Measurements from ENCODE around the gene CHD1L.
"Not testable (repeated sequence)": the region's sequence is repeated elsewhere in the genome, so short reads cannot be mapped to it uniquely, and the experiment has no call there.

CHD1L gene

DNA sequence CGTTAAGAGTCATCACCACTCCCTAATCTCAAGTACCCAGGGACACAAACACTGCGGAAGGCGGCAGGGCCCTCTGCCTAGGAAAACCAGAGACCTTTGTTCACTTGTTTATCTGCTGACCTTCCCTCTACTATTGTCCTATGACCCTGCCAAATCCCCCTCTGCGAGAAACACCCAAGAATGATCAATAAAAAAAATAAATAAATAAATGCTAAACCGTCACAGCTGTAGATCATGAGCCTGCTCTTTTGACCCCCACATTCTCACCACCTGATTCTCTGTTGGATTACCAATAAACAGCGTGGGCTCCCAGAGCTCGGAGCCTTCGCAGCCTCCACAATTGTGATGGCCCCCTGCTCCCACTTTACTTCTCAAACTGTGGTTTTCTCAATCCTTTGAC is 8.6 kb upstream of the CHD1L start:
- DNase-seq (ENCODE audit: low read depth) = not testable (repeated sequence)

DNA sequence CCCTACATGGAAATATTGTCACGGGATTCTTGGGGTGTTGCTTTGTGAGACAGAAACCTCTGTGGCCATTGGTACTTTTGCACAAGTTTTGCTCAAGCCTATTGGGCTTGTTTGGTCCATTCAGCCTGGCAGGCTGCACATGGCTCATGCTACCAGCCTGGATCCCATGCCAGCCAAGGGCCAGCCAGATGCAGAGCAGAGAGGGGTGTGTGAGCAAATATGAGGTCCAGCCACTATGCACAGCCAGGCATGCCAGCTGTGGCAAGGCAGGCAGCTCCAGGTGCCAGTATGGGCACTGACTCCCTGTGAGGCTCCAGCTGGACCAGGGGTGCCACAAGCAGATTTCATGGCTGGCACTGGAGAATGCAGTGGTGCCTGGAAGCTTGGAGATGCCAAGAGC is 6.7 kb upstream of the CHD1L start:
- DNase-seq (ENCODE audit: low read depth) = no peak

DNA sequence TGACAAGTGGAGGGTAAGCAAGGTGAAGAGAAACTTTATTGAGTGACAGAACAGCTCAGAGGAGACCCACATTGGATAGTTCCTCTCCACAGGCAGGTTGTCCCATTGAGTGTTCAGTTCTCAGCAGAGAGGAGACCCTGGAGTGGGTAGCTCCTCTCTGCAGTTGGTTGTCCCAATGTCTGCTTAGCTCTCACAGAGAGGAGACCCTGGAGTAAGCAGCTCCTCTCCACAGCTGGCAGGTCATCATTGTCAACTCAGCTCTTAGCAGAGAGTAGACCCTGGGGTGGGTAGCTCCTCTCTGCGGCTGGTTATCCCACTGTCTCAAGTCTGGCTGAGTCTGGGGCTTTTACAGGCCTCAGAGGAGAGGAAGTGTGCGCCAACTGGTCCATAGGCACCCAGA is 6.0 kb upstream of the CHD1L start:
- DNase-seq (ENCODE audit: low read depth) = no peak

DNA sequence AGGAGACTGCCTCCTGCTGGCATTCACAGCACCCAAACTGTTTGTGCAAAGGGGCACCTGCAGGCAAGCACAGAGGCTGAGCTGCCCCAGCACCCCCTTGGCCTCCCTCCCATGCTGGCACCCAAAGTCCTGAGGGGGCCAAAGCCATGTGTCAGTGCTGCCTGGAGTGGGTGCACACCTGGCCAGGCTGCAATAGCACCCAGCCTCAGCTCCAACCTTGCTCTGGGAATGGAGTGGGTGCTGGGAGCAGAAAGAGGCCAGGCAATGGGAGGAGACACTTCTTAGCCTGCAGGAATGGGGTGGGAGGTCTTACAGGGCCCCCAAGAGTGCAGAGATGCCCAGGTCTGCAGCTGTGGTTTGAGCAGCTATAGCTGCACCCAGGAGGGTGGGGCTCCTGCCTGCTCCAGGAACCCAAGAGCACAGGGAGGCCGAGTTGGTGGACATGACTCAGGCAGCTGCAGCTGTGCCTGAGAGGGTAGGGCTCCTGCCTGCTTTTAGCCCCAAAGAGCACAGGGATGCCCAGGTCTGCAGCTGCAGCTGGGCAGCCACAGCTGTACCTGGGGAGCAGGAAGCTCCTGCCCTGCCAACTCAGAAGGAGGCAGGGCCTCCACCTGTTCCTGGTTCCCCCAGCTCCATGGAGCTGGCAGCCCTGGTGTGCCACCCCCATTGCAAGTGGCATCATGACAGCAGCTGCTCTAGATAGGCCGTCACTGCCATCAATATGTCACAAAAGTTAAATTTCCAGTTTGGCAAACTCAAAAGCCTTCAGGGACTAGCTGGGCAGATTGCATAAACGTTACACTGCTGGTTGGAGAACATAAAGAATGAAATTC is 5.3 kb upstream of the CHD1L start:
- DNase-seq (ENCODE audit: low read depth) = no peak

DNA sequence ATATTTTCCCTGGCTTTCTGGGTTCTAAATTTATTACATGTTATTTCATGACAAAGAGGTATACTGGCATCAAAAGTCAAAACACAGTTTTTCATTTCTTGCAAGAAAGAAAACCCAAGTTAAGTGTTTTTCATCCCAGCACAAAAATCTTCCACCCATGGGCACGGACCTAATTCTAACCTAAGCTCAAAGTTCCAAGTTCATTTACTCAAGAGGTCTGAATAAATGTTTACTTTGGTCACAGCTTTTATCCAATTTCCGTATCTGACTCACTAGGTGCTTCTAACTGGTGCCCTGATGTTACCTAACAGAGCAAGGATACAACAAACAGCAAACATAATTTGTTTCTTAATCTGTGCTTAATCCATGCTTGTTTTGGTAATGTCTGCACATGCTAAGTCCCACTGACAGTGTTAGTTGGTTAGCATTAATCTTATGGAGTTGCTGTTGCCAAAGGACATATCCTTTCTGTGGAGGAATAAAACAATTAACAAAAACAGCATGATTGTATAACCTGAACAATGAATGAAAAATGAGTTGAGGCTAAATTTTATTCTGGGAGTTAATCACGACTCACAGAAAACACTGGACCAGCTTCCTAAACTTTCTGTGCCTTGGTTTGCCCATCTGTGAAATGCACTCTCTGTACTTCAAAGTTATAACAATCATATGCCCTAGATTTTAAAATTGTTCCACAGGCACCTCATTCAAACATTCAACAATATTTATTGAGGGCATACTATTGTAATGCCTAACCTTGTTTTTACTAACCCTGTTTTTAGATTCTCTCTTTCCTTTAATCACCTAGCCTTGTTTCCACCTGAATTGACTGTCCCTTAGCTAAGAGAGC is 4.2 kb upstream of the CHD1L start:
- DNase-seq (ENCODE audit: low read depth) = no peak

DNA sequence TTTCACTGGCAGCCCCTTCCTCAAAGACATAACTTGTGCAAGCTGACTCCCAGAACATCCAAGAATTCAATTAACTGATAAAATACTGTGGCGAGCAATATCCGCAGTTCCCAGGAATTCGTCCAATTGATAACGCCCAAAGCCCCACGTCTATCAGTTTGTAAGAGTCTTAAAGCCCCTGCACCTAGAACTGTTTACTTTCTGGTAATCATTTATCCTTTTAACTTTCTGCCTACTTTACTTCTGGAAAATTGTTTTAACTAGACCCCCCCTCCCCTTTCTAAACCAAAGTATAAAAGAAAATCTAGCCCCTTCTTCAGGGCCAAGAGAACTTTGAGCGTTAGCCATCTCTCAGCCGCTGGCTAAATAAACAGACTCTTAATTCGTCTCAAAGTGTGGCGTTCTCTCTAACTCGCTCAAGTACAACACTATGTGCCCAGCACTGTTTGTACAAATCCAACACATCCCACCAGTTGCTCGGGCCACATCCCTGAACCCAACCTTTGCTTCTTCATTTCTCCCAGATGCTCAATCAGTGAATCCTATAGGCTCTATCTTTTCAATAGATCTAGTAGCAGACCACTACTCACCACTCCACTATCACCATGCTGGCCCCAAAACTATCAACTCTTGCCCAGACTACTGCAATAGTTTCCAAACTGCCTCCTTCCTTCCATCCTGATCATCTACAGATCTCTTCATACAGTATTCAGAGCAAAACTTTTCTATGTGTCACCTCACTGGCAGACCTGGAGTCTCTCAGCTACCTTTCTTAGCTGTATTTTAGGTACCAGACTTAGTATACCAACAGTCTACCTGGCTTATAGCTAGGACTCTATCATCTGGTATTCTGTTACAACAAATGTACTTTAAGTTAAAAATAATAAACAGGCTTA is 3.3 kb upstream of the CHD1L start:
- no peak for DNase-seq (ENCODE audit: low read depth)

DNA sequence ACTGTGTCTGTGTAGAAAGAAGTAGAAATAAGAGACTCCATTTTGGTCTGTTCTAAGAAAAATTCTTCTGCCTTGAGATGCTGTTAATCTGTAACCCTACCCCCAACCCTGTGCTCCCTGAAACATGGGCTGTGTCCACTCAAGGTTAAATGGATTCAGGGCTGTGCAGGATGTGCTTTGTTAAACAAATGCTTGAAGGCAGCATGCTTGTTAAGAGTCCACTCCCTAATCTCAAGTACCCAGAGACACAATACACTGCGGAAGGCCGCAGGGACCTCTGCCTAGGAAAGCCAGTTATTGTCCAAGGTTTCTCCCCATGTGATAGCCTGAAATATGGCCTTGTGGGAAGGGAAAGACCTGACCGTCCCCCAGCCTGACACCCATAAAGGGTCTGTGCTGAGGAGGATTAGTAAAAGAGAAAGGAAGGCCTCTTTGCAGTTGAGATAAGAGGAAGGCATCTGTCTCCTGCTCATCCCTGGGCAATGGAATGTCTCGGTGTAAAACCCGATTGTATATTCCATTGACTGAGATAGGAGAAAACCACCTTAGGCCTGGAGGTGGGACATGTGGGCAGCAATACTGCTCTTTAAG is 2.3 kb upstream of the CHD1L start:
- not testable (repeated sequence) for DNase-seq (ENCODE audit: low read depth)

DNA sequence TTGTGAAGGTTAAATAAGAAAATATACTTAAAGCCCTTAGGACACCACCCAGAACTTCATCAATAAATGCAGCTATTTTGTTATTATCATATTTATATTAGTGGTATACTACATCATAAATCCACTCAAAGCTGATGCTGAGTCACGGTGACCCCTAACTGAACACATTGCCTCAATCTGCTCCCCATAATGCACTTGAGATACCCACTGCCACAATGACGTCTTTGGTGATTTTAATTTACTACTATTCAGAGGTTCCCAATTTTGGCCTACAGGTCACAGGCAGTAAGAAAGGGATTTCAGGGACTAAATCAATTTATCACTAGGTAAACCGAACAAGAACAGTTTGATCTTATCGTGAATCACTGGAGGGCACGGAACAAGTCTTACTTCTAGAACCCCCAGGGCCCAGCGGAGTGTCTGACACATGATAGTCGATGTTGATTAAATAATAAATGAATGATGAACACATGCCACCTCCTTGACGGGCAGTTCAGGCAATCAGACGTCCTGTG is 493 bp upstream of the CHD1L start:
- no peak for DNase-seq (ENCODE audit: low read depth)

DNA sequence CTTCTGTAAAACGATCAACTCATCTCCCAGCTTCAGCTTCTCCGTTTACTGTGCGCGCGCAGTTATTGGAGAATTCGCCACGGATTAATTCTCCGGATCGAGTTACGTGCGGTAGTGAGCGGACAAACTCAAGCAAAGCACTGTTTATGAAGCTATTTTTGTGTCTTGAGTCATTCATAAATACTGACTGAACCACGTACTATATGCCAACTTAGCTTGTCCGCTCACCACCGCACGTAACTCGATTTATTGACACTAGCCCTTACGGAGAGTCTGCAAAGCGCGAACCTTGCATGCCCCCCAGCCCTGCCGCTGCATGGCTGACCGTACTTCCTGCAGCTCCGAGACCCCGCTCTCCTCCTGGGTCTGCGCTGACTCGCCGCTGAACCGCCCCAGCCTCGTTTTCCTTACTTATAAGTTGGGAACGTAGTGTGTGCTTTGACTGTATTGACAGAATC is 773 bp downstream of the CHD1L start:
- peak; percentile 89 for DNase-seq (ENCODE audit: low read depth)

DNA sequence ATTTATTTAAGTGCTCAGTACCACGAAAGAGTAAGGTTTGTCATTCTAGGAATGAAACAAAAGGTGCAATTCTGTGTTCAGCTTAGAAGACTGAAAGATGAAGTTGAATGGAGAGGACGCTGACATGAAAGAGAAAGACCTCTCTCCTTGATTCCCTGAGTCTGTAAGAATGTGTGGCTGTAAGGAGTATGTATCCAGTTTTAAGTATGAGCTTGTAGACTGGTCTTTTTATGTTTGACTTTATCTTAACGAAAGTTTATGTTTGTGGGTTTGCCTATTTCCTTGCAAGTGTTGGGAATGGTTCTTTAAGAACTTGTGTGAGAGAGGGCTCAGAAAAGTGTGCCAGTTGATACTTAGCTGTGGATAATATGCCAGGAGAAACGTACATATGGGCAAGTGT is 1.4 kb downstream of the CHD1L start:
- DNase-seq (ENCODE audit: low read depth) = no peak

DNA sequence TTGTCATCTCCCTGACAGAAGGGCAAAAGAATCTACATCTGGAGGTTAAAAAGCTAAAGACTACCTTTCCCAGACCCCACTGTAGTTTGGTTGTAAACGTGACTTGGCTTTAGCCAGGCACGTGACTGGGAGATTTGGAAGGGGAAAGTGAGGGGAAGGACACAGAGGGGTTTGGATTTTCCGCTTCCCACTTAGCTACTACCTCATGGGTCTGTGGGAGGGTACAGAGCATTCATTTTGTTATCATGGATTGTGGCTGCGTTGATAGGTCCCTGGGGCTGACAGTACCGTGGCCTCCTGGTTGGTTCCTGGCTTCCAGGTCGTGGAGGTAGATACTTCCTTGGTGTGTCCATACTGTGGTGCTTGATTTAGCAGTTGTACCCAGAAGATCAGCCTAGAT is 2.6 kb downstream of the CHD1L start:
- DNase-seq (ENCODE audit: low read depth) = no peak

DNA sequence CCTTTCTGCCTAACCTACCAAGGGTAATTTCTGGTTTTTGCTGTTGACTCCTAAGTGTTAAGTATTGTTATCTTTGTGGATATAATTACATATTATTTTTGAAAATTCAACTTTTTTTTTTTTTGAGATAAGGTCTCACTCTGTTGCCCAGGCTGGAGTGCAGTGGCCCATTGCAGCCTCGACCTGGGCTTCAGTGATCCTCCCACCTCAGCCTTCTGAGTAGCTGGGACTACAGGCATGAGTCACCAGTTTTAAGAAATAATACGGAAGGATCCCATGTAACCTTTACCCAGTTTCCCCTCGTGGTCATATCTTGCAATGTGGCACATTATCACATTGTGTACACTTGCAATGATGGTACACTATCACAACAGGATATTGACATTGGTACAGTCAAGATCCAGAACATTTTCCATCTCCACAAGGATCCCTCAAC is 3.1 kb downstream of the CHD1L start:
- no peak for DNase-seq (ENCODE audit: low read depth)

DNA sequence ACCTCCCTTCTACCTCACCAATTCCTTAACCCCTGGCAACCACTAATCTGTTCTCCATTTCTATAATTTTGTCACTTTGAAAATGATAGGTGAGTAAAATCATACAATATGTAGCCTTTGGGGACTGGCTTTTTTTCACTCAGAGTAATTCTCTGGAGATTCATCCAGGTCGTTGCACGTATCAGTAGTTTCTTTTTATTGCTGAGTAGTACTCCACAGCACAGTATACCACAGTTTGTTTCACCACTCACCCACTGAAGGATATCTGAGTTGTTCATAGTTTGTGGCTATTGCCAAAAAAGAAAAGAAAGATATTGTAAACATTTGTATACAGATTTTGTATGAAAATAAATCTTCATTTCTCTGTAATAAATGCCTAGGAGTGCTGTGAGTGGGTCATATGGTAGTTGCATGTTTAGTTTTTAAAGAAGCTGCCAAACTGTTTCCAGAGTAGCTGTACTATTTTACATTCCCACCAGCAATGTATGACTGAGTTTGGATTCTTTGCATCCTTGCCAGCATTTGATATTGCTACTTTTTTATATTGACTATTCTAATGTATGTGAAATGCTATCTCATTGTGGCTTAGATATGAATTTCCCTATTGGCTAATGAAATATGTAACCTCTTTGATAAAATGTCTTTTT is 3.7 kb downstream of the CHD1L start:
- no peak for DNase-seq (ENCODE audit: low read depth)

DNA sequence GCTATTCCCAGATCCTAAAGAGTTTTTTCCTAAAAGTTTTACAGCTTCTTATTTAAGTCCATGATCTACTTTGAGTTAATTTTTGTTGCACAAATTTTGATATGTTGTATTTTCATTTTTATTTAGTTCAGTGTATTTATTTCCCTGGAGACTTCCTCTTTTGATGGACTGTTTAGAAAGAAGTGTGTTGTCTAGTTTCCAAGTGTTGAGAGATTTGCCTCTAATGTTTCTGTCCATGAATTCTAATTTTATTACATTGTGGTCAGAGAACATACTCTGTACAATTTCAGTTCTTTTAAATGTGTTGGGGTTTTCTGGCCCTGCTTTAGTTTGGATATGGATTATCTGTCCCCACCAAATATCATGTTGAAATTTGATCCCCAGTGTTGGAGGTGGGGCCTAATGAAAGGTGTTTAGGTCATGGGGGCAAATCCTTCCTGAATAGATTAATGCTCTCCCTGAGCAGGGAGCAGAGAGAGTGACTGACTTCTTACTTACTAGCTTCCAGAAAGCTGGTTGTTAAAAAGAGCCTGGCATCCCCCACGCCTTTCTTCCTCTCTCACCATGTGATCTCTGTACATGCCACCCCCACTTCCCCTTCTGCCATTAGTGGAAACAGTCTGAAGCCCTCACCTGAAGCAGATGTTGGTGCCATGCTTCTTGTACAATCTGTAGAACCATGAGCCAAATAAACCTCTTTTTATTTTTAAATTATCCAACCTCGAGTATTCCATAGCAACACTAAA is 4.6 kb downstream of the CHD1L start:
- no peak for DNase-seq (ENCODE audit: low read depth)

DNA sequence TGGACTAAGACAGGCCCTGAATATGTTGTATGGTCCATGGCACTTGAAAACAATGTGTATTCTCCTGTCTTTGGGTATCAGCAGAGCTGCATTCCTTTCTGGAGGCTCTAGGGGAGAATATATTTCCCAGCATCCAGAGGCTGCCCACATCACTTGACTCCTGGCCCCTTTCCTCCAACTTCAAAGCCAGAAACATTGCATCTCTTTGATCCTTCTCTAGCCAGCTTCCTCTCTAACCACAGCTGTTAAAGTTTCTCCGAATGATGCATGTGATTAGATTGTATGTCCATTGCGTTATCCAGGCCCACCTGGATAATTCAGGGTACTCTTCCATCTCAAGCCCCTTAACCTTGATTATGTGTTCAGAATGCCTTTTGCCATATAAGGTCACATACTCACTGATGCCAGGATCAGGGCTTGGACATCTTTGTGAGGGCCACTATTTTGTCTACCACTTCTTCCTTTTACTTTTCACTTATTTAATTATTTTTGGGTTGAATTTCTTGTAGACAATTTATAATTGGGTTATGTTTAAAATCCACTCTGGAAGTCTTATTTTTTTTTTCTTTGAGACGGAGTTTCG is 5.3 kb downstream of the CHD1L start:
- DNase-seq (ENCODE audit: low read depth) = no peak

DNA sequence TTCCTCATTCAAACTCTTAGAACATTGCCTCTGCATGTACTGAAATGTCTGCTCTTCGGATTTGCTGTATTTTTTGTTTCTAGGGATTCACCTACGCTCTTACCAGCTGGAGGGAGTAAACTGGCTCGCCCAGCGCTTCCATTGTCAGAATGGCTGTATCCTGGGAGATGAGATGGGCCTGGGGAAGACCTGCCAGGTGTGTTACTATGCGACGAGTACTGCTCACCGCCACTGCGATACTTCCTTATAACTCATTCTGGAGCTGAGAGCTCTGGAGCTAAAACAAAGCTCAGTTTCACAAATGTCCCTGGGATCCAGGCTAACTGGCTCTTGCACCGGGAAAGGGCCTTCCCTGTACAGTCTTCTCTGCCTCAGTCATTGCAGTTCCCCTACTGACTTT is 10.1 kb downstream of the CHD1L start:
- DNase-seq (ENCODE audit: low read depth) = no peak

DNA sequence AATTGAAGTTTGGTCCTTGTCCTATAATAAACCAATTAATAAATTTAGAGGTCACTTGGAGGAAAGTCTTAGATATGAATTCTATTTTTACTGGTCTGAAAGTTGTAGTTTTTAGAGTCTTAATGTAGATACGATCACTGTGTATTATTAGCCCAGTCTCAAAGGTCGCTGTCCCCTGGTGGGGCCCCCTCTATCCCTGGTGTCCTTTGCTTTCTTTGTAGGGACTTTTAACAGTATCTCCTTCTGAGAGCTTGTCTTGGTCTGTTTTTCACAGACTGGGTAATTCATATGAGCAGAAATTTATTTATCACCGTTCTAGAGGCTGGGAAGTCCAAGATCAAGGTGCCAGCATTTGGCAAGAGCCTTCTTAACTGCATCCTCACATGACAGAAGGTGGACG is 18.5 kb downstream of the CHD1L start:
- no peak for DNase-seq (ENCODE audit: low read depth)

DNA sequence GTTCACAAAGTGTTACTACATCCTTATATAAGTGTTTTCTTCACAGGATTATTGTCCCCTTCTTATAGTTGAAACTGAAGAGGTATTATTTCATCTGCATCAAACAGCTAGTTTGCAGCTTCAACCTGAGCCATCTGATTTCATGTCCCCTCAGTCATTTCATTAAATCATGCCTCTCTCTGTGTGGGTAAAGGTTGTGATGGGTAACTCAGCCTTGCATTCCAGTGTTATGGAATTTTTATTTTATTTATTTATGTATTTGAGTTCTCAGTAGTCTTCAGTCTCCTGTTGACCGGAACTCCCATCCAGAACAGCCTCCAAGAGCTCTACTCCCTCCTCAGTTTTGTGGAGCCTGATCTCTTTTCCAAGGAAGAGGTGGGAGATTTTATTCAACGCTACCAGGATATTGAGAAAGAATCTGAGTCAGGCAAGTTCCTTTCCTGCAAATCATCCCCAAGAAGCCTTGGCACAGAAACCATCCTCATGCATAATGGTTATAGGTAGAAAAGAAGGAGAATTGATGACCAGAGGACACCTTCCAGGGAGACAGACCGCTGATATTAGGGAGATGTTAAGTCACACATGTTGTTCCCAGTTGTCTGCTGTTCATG is 21.8 kb downstream of the CHD1L start:
- DNase-seq (ENCODE audit: low read depth) = peak; percentile 71

DNA sequence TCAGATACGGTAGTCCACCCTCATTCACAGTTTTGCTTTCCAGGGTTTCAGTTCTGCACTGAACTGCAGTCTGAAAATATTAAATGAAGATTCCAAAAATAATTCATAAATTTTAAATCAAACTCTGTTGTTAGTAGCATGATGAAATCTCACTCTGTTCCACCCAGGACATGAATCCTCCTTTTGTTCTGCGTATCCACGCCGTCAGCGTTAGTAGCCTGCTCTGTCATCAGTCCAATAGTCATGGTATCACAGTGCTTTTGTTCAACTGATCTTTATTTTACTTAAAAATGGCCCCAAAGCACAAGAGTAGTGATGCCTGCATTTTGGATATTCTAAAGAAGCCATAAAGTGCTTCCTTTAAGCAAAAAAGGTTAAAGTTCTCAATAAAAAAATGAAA is 23.9 kb downstream of the CHD1L start:
- no peak for DNase-seq (ENCODE audit: low read depth)

DNA sequence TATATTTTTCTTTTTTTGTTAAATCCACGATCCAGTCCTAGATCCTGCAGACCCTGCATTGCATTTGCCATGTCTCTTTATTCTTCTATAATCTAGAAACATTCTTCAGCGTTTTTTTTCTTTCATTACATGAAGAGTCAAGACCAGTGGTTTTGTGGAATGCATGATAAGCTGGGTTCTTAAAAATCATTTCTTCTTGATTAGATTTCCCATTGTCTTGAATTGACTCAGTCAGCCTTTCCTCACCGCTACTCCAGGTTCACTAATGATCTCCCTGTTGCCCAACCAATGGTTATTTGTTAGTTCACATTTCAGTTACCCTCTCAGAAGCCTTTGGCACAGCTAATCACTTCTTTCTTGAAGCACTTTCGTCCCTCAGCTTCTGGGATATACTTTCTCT is 25.2 kb downstream of the CHD1L start:
- DNase-seq (ENCODE audit: low read depth) = no peak
